Measurements from ENCODE around the gene CTU1.
A peak's percentile ranks its signal among the peaks of the same experiment; 100 is the strongest.
"Not testable (repeated sequence)": the region's sequence is repeated elsewhere in the genome, so short reads cannot be mapped to it uniquely, and the experiment has no call there.

Gene CTU1

DNA sequence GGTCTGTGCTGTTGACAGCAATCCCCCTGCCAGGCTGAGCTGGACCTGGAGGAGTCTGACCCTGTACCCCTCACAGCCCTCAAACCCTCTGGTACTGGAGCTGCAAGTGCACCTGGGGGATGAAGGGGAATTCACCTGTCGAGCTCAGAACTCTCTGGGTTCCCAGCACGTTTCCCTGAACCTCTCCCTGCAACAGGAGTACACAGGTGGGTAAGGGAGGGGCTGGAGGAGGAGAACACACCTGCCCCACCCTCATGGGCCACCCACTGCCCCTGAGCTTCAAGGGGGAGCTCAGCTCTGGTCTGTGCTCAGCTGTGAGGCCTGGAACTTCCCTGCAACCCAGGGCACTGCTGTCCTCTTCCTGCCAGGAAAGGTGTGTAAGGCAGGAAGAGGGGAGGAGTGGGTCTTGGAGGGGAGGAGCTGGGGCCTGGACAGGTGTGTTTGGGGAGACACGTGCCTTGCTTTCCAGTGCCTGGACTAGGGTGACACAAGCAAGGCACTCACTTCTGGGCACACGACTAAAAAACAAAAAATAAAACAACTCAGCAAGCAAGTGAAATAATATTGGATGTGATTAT lies 37.8 kb upstream of the CTU1 start:
- Histone ChIP-seq H3K4me3 (no peak overlapping the region), H3K27ac (no peak overlapping the region)
- peak; percentile 68 for DNase-seq (ENCODE audit: low spot score)
- TF ChIP-seq, protein P1, sequence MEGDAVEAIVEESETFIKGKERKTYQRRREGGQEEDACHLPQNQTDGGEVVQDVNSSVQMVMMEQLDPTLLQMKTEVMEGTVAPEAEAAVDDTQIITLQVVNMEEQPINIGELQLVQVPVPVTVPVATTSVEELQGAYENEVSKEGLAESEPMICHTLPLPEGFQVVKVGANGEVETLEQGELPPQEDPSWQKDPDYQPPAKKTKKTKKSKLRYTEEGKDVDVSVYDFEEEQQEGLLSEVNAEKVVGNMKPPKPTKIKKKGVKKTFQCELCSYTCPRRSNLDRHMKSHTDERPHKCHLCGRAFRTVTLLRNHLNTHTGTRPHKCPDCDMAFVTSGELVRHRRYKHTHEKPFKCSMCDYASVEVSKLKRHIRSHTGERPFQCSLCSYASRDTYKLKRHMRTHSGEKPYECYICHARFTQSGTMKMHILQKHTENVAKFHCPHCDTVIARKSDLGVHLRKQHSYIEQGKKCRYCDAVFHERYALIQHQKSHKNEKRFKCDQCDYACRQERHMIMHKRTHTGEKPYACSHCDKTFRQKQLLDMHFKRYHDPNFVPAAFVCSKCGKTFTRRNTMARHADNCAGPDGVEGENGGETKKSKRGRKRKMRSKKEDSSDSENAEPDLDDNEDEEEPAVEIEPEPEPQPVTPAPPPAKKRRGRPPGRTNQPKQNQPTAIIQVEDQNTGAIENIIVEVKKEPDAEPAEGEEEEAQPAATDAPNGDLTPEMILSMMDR (IDR thresholded peaks at IDR 0.05): no peak

DNA sequence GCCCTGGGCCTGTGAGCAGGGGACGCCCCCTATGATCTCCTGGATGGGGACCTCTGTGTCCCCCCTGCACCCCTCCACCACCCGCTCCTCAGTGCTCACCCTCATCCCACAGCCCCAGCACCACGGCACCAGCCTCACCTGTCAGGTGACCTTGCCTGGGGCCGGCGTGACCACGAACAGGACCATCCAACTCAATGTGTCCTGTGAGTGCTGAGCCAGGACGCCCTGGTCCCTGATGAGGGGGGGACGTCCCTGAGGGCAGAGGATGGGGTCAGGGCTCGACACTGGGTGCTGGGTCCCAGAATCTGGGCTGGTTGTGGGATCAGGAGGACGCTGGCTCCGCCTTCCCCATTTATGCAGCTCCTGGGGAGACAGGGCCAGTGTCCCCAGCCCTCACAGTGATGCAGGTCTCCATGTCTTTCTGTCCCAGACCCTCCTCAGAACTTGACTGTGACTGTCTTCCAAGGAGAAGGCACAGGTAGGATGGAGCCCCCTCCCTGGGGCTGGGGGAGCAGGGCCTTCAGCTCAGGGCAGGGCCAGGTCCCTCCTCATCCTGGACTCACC lies 36.4 kb upstream of the CTU1 start:
- Histone ChIP-seq H3K27ac (no peak overlapping the region), H3K4me3 (no peak overlapping the region)
- TF ChIP-seq, protein P1 (IDR thresholded peaks at IDR 0.05): no peak
- DNase-seq (ENCODE audit: low spot score): peak; percentile 64

DNA sequence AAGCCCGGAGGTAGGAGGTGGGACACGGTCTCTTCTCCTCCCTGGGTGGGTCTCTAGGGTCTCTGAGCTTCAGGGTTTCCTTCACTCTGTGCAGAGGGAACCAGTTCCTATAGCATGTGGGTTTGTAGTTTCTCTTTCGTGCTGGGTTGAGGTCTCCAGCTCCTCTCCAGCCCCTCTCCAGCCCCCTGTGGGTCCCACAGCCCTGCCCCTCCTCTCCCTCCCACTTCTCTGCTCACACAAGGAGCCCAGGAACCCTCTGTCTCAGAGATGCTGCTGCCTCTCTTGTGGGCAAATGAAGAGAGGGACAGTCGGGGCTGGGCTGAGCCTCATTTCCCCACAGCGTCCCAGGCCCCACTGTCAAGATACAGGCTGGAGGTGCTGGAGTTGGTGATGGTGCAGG lies 35.3 kb upstream of the CTU1 start:
- TF ChIP-seq, protein P1 (IDR thresholded peaks at IDR 0.05): no peak
- H3K27ac ChIP-seq: no peak overlapping the region
- H3K4me3 ChIP-seq: no peak overlapping the region
- DNase-seq (ENCODE audit: low spot score): peak; percentile 63

DNA sequence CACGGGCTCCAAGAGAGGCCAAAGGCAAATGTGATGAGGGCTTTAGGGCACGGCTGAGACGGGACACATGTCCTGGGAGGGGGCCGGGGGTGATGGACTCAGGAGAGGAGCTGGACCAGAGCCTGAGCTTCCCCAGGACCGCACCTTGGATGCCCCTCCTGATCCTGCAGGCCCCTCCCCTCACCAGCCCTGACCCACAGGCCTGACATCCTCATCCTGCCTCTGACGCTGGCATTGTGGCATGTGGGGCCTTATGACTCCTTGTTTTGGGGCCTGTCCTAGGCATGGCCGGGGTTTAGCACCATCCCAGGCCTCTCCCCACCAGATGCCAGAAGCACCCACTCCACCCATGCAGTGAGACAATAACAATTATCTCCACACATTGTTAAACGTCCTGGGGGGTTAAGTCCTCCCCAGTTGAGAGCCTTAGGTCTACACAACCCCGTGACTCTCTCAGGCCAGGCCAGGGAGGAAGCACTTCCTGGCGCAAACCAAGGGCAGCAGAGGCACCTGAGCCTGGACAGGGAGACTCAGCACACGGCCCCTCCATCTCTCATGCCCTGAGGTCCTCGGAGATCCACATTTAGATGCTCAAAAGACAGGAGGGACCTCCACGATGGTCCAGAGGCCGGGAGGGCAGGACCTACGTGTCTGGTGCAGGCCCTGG lies 34.7 kb upstream of the CTU1 start:
- DNase-seq (ENCODE audit: low spot score): peak; percentile 68
- not testable (repeated sequence) for H3K4me3 ChIP-seq
- peak overlapping the region in 1 of 2 donors; percentile 73 for H3K27ac ChIP-seq

DNA sequence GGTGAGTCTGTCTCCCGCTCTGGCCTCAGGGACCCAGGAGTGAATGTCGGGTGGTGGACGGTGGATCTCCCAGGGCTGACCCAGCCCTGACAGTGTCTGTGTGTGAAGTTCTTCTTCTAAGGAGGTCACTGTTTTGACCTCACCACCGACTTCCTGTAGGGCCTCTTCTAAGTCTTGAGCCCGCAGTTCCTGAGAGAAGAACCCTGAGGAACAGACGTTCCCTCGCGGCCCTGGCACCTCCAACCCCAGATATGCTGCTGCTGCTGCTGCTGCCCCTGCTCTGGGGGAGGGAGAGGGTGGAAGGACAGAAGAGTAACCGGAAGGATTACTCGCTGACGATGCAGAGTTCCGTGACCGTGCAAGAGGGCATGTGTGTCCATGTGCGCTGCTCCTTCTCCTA lies 33.9 kb upstream of the CTU1 start, which contains the start of gene SIGLEC7:
Gene SIGLEC7, plus strand, starts transcription at position 183 of the 400 bp plus-strand sequence. Its CDS starts 69 bp downstream, at position 252.
- TF ChIP-seq, protein P1 (IDR thresholded peaks at IDR 0.05): no peak
- no peak within 1 kb of the TSS for H3K4me3 ChIP-seq
- peak; percentile 69 for DNase-seq (ENCODE audit: low spot score)
- H3K27ac ChIP-seq: peak within 1 kb of the TSS in 1 of 2 donors; percentile 73

DNA sequence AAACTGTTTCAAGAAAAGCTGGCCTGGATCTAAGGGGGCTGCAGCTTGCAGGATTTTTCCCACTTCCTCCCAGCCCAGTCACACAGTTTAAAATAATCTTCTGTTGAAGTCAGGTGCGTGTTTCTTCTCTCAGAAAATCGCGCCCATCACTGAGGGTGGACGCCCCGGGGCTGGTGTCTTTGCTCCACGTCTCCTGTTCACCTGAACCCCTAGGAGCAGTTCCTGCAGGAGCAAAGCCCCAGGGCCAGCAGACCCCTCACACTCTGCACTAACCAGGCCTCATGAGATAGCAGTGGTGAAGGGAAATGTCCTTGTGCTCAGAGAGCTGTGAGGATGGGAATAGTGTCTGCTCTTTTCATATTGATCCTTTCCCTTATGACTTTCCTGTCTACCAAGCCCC lies 33.0 kb upstream of the CTU1 start:
- peak; percentile 61 for DNase-seq (ENCODE audit: low spot score)
- TF ChIP-seq, protein P1 (IDR thresholded peaks at IDR 0.05): no peak
- Histone ChIP-seq H3K27ac (no peak overlapping the region), H3K4me3 (no peak overlapping the region)

DNA sequence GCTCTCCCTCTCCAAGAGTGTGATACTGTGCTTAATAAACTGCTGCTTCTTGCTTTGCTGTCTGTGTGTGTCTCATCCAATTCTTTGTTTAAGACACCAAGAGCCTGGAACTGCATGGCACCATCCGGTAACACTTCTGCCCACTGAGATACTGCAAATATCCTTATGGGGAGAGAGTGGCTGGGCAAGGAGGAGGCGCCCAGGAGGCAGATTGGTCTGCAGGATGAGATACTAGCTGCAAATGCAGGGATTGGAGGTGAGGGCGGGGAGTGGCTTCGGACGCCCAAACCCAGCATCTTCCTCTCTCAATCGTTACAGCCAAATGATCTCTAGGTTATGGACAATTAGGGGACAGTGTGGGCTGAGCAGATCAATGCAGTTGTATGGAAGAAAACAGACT lies 32.2 kb upstream of the CTU1 start:
- no peak overlapping the region for H3K4me3 ChIP-seq
- H3K27ac ChIP-seq: no peak overlapping the region
- TF ChIP-seq, protein P1 (IDR thresholded peaks at IDR 0.05): no peak
- peak; percentile 38 for DNase-seq (ENCODE audit: low spot score)

All from coronary artery (tissue), 2 donors.